HG03378 (cell line): ENCODE data around the gene ZNF445.
"Not testable (repeated sequence)": the region's sequence is repeated elsewhere in the genome, so short reads cannot be mapped to it uniquely, and the experiment has no call there.

Experiments used
- ATAC-seq: cut with Tn5 transposase; IDR thresholded peaks from one replicate; pipeline ENCODE4 v1.9.1; 2021; ENCODE audit warnings: mild to moderate bottlenecking, moderate library complexity; ENCODE audit not compliant: unreplicated experiment

ZNF445 gene

GRCh38 chr3:44437800-44438199 lies 39.7 kb downstream of the ZNF445 start:
- no peak for ATAC-seq

GRCh38 chr3:44436181-44436580 lies 41.3 kb downstream of the ZNF445 start:
- ATAC-seq, result no peak

GRCh38 chr3:44434834-44435510 lies 42.5 kb downstream of the ZNF445 start:
- no peak for ATAC-seq

- ATAC-seq, result no peak
These were observed 47.0 kb downstream of the ZNF445 start for GRCh38 chr3:44430466-44430865.

GRCh38 chr3:44429459-44429858 lies 48.0 kb downstream of the ZNF445 start:
- ATAC-seq, result no peak

GRCh38 chr3:44428910-44429309 lies 48.6 kb downstream of the ZNF445 start:
- no peak for ATAC-seq

GRCh38 chr3:44427683-44428082 lies 49.8 kb downstream of the ZNF445 start:
- no peak for ATAC-seq

- ATAC-seq, result no peak
These were observed 52.7 kb downstream of the ZNF445 start for GRCh38 chr3:44424758-44425157.

GRCh38 chr3:44421280-44421679 lies 56.2 kb downstream of the ZNF445 start:
- no peak for ATAC-seq

- ATAC-seq, result no peak
These were observed 56.8 kb downstream of the ZNF445 start for GRCh38 chr3:44420676-44421075.

GRCh38 chr3:44419923-44420650 lies 57.4 kb downstream of the ZNF445 start:
- ATAC-seq, result no peak

GRCh38 chr3:44419116-44419922 lies 58.2 kb downstream of the ZNF445 start:
- ATAC-seq, result no peak

- ATAC-seq, result no peak
These were observed 58.9 kb downstream of the ZNF445 start for GRCh38 chr3:44418549-44418948.

GRCh38 chr3:44418118-44418517 lies 59.4 kb downstream of the ZNF445 start:
- ATAC-seq, result not testable (repeated sequence)

- no peak for ATAC-seq
These were observed 61.1 kb downstream of the ZNF445 start for GRCh38 chr3:44416031-44417030.

GRCh38 chr3:44415421-44415820 lies 62.0 kb downstream of the ZNF445 start:
- ATAC-seq, result no peak

GRCh38 chr3:44414517-44415090 lies 62.9 kb downstream of the ZNF445 start:
- no peak for ATAC-seq

GRCh38 chr3:44412365-44412764 lies 65.1 kb downstream of the ZNF445 start:
- no peak for ATAC-seq

GRCh38 chr3:44411031-44411645 lies 66.3 kb downstream of the ZNF445 start:
- ATAC-seq, result no peak
